Measurements from ENCODE around the gene ATP11C.

The ATP11C gene

GRCh38 chrX:139766545-139766983 is 166.3 kb downstream of the ATP11C start:
- Histone ChIP-seq H4K91ac (ENCODE audit: low read depth, low read length) (no peak overlapping the region), H3K18ac (ENCODE audit: low read length) (no peak overlapping the region), H4K12ac (ENCODE audit: low read depth, low read length) (no peak overlapping the region), H3K79me1 (ENCODE audit: low read length) (no peaks in the 10 kb centered on the region), H3K9me3 (ENCODE audit: insufficient read depth, low read depth, low read length) (no peaks in the 10 kb centered on the region), H2BK120ac (ENCODE audit: insufficient read depth, low read length, poor library complexity) (no peak overlapping the region), H2AK5ac (ENCODE audit: low read length) (no peak overlapping the region), H3K23ac (ENCODE audit: low read length) (no peak overlapping the region), H3K4me2 (ENCODE audit: low read length) (no peak overlapping the region), H2BK5ac (ENCODE audit: low read depth, low read length, poor library complexity) (no peak overlapping the region), H3K79me2 (ENCODE audit: control insufficient read depth, insufficient read depth, low read length, poor library complexity) (no peaks in the 10 kb centered on the region), H2AFZ (ENCODE audit: insufficient read depth, low read length, poor library complexity) (no peak overlapping the region), H4K8ac (ENCODE audit: low read depth, low read length) (no peak overlapping the region), H3K36me3 (ENCODE audit: control insufficient read depth in 1 of 2, insufficient read depth in 2 of 2, low read length in 2 of 2) (no peaks in the 10 kb centered on the region), H3K27me3 (ENCODE audit: insufficient read depth, low read length) (no peaks in the 10 kb centered on the region), H3K4ac (ENCODE audit: low read depth, low read length) (no peak overlapping the region), H2BK12ac (ENCODE audit: low read length) (no peak overlapping the region), H3K4me1 (ENCODE audit: control insufficient read depth in 1 of 2, insufficient read depth in 2 of 2, low read length in 2 of 2) (no peaks in the 10 kb centered on the region), H3K14ac (ENCODE audit: low read length) (no peak overlapping the region), H3K27ac (ENCODE audit: low read depth, low read length) (no peak overlapping the region), H3K9ac (ENCODE audit: low read length) (no peak overlapping the region), H3K4me3 (ENCODE audit: low read depth, low read length) (no peak overlapping the region)
- no peak for DNase-seq
- no CpG with 5 or more reads among the region's 5 CpGs for WGBS (ENCODE audit: extremely low coverage, insufficient coverage, insufficient read length)

GRCh38 chrX:139762400-139763183 is 170.3 kb downstream of the ATP11C start:
- H3K14ac ChIP-seq (ENCODE audit: low read length) = no peak overlapping the region
- WGBS (ENCODE audit: extremely low coverage, insufficient coverage, insufficient read length) = no CpG with 5 or more reads among the region's 4 CpGs
- no peaks in the 10 kb centered on the region for H3K79me2 ChIP-seq (ENCODE audit: control insufficient read depth, insufficient read depth, low read length, poor library complexity)
- H3K9ac ChIP-seq (ENCODE audit: low read length) = no peak overlapping the region
- no peak overlapping the region for H2BK5ac ChIP-seq (ENCODE audit: low read depth, low read length, poor library complexity)
- H2AFZ ChIP-seq (ENCODE audit: insufficient read depth, low read length, poor library complexity) = no peak overlapping the region
- no peaks in the 10 kb centered on the region for H3K9me3 ChIP-seq (ENCODE audit: insufficient read depth, low read depth, low read length)
- H3K23ac ChIP-seq (ENCODE audit: low read length) = no peak overlapping the region
- H3K4me1 ChIP-seq (ENCODE audit: control insufficient read depth in 1 of 2, insufficient read depth in 2 of 2, low read length in 2 of 2) = no peaks in the 10 kb centered on the region
- no peak overlapping the region for H3K4me2 ChIP-seq (ENCODE audit: low read length)
- H3K79me1 ChIP-seq (ENCODE audit: low read length) = no peaks in the 10 kb centered on the region
- H2BK12ac ChIP-seq (ENCODE audit: low read length) = no peak overlapping the region
- no peaks in the 10 kb centered on the region for H3K27me3 ChIP-seq (ENCODE audit: insufficient read depth, low read length)
- H3K4me3 ChIP-seq (ENCODE audit: low read depth, low read length) = no peak overlapping the region
- H3K18ac ChIP-seq (ENCODE audit: low read length) = no peak overlapping the region
- H4K91ac ChIP-seq (ENCODE audit: low read depth, low read length) = no peak overlapping the region
- no peak overlapping the region for H4K12ac ChIP-seq (ENCODE audit: low read depth, low read length)
- no peak overlapping the region for H3K4ac ChIP-seq (ENCODE audit: low read depth, low read length)
- no peak overlapping the region for H3K27ac ChIP-seq (ENCODE audit: low read depth, low read length)
- H2BK120ac ChIP-seq (ENCODE audit: insufficient read depth, low read length, poor library complexity) = no peak overlapping the region
- no peak overlapping the region for H4K8ac ChIP-seq (ENCODE audit: low read depth, low read length)
- no peak overlapping the region for H2AK5ac ChIP-seq (ENCODE audit: low read length)
- no peaks in the 10 kb centered on the region for H3K36me3 ChIP-seq (ENCODE audit: control insufficient read depth in 1 of 2, insufficient read depth in 2 of 2, low read length in 2 of 2)
- DNase-seq = no peak

GRCh38 chrX:139759637-139760036 is 173.2 kb downstream of the ATP11C start:
- no peak overlapping the region for H3K4ac ChIP-seq (ENCODE audit: low read depth, low read length)
- no peak overlapping the region for H4K8ac ChIP-seq (ENCODE audit: low read depth, low read length)
- no peaks in the 10 kb centered on the region for H3K9me3 ChIP-seq (ENCODE audit: insufficient read depth, low read depth, low read length)
- no peaks in the 10 kb centered on the region for H3K79me2 ChIP-seq (ENCODE audit: control insufficient read depth, insufficient read depth, low read length, poor library complexity)
- no peak overlapping the region for H2AFZ ChIP-seq (ENCODE audit: insufficient read depth, low read length, poor library complexity)
- no peak overlapping the region for H2BK12ac ChIP-seq (ENCODE audit: low read length)
- no peak overlapping the region for H3K4me2 ChIP-seq (ENCODE audit: low read length)
- H3K27ac ChIP-seq (ENCODE audit: low read depth, low read length) = no peak overlapping the region
- no peak overlapping the region for H3K14ac ChIP-seq (ENCODE audit: low read length)
- H3K4me3 ChIP-seq (ENCODE audit: low read depth, low read length) = no peak overlapping the region
- H2BK5ac ChIP-seq (ENCODE audit: low read depth, low read length, poor library complexity) = no peak overlapping the region
- no peak overlapping the region for H2AK5ac ChIP-seq (ENCODE audit: low read length)
- H3K79me1 ChIP-seq (ENCODE audit: low read length) = no peaks in the 10 kb centered on the region
- no peak overlapping the region for H3K9ac ChIP-seq (ENCODE audit: low read length)
- peak; percentile 3 to 48 for DNase-seq
- H3K4me1 ChIP-seq (ENCODE audit: control insufficient read depth in 1 of 2, insufficient read depth in 2 of 2, low read length in 2 of 2) = no peaks in the 10 kb centered on the region
- H3K27me3 ChIP-seq (ENCODE audit: insufficient read depth, low read length) = no peaks in the 10 kb centered on the region
- no peak overlapping the region for H4K12ac ChIP-seq (ENCODE audit: low read depth, low read length)
- no peaks in the 10 kb centered on the region for H3K36me3 ChIP-seq (ENCODE audit: control insufficient read depth in 1 of 2, insufficient read depth in 2 of 2, low read length in 2 of 2)
- no CpG with 5 or more reads among the region's 4 CpGs for WGBS (ENCODE audit: extremely low coverage, insufficient coverage, insufficient read length)
- no peak overlapping the region for H3K23ac ChIP-seq (ENCODE audit: low read length)
- H3K18ac ChIP-seq (ENCODE audit: low read length) = no peak overlapping the region
- no peak overlapping the region for H2BK120ac ChIP-seq (ENCODE audit: insufficient read depth, low read length, poor library complexity)
- no peak overlapping the region for H4K91ac ChIP-seq (ENCODE audit: low read depth, low read length)

- H2BK5ac ChIP-seq (ENCODE audit: low read depth, low read length, poor library complexity) = no peak overlapping the region
- no peak overlapping the region for H3K18ac ChIP-seq (ENCODE audit: low read length)
- H3K4ac ChIP-seq (ENCODE audit: low read depth, low read length) = no peak overlapping the region
- H4K91ac ChIP-seq (ENCODE audit: low read depth, low read length) = no peak overlapping the region
- H3K14ac ChIP-seq (ENCODE audit: low read length) = no peak overlapping the region
- H3K4me2 ChIP-seq (ENCODE audit: low read length) = no peak overlapping the region
- no peak for DNase-seq
- no peaks in the 10 kb centered on the region for H3K27me3 ChIP-seq (ENCODE audit: insufficient read depth, low read length)
- no peaks in the 10 kb centered on the region for H3K9me3 ChIP-seq (ENCODE audit: insufficient read depth, low read depth, low read length)
- WGBS (ENCODE audit: extremely low coverage, insufficient coverage, insufficient read length) = no CpG with 5 or more reads among the region's 1 CpG
- H2AK5ac ChIP-seq (ENCODE audit: low read length) = no peak overlapping the region
- H3K9ac ChIP-seq (ENCODE audit: low read length) = no peak overlapping the region
- no peak overlapping the region for H3K27ac ChIP-seq (ENCODE audit: low read depth, low read length)
- H3K36me3 ChIP-seq (ENCODE audit: control insufficient read depth in 1 of 2, insufficient read depth in 2 of 2, low read length in 2 of 2) = no peaks in the 10 kb centered on the region
- no peaks in the 10 kb centered on the region for H3K79me1 ChIP-seq (ENCODE audit: low read length)
- H3K4me3 ChIP-seq (ENCODE audit: low read depth, low read length) = no peak overlapping the region
- no peaks in the 10 kb centered on the region for H3K79me2 ChIP-seq (ENCODE audit: control insufficient read depth, insufficient read depth, low read length, poor library complexity)
- H4K12ac ChIP-seq (ENCODE audit: low read depth, low read length) = no peak overlapping the region
- no peaks in the 10 kb centered on the region for H3K4me1 ChIP-seq (ENCODE audit: control insufficient read depth in 1 of 2, insufficient read depth in 2 of 2, low read length in 2 of 2)
- no peak overlapping the region for H4K8ac ChIP-seq (ENCODE audit: low read depth, low read length)
- no peak overlapping the region for H2BK120ac ChIP-seq (ENCODE audit: insufficient read depth, low read length, poor library complexity)
- no peak overlapping the region for H2AFZ ChIP-seq (ENCODE audit: insufficient read depth, low read length, poor library complexity)
- no peak overlapping the region for H3K23ac ChIP-seq (ENCODE audit: low read length)
- H2BK12ac ChIP-seq (ENCODE audit: low read length) = no peak overlapping the region
These were observed 174.0 kb downstream of the ATP11C start for GRCh38 chrX:139758809-139759208.
